T-helper 9 cell (primary cell): ENCODE data around the gene CXCL10.

Experiments used
- DNase-seq: peaks from one replicate; pipeline ENCODE4 v3.0.0-alpha.2; 2020

The CXCL10 gene

GRCh38 chr4:75989846-75990528 is 33.3 kb downstream of the CXCL10 start:
- DNase-seq: no peak

GRCh38 chr4:75985116-75985515 is 38.2 kb downstream of the CXCL10 start:
- DNase-seq: no peak

GRCh38 chr4:75980576-75980975 is 42.7 kb downstream of the CXCL10 start:
- DNase-seq: no peak

- no peak for DNase-seq
These were observed 47.1 kb downstream of the CXCL10 start for GRCh38 chr4:75976177-75976576.

- DNase-seq: no peak
These were observed 49.5 kb downstream of the CXCL10 start for GRCh38 chr4:75973766-75974165.
